GM23248 (cell line): ENCODE results near the gene EFCAB8. TPM values are rescaled to one million over a fixed set of nuclear protein-coding genes. Genes with fewer than 3 reads are reported as not detected.

Experiments
- DNase-seq: peaks from one replicate; pipeline ENCODE4 v3.0.0-alpha.2; 2015
- H2AFZ ChIP-seq: fragments of 200-600 bp; sonication (generic); 2 replicates; pipeline ENCODE4 v1.6.1; 2016; ENCODE audit warnings: antibody characterized with exemption
- H3F3A ChIP-seq: fragments of 200-600 bp; sonication (generic); 2 replicates; pipeline ENCODE4 v1.6.1; 2016; ENCODE audit warnings: mild to moderate bottlenecking, antibody characterized with exemption, mixed run types; ENCODE audit not compliant: insufficient read depth
- H3K27ac ChIP-seq: fragments of 200-600 bp; sonication (generic); 2 replicates; pipeline ENCODE4 v1.5.1; 2016; ENCODE audit warnings: mild to moderate bottlenecking
- H3K27me3 ChIP-seq: fragments of 200-600 bp; sonication (generic); replicated peaks from 2 replicates; pipeline ENCODE4 v1.6.1; 2016; ENCODE audit warnings: mild to moderate bottlenecking; ENCODE audit not compliant: insufficient read depth
- H3K36me3 ChIP-seq: fragments of 200-600 bp; sonication (generic); 2 replicates; pipeline ENCODE4 v1.6.1; 2016; ENCODE audit warnings: low read depth, mild to moderate bottlenecking
- H3K4me1 ChIP-seq: fragments of 200-600 bp; sonication (generic); 2 replicates; pipeline ENCODE4 v1.6.1; 2016; ENCODE audit warnings: mild to moderate bottlenecking; ENCODE audit not compliant: insufficient read depth
- H3K4me2 ChIP-seq: fragments of 200-600 bp; sonication (generic); one replicate; pipeline ENCODE4 v1.6.1; 2016; ENCODE audit warnings: mild to moderate bottlenecking; ENCODE audit not compliant: unreplicated experiment
- H3K4me3 ChIP-seq: fragments of 200-600 bp; sonication (generic); 2 replicates; pipeline ENCODE4 v1.5.1; 2016; ENCODE audit warnings: mild to moderate bottlenecking
- H3K79me2 ChIP-seq: fragments of 200-600 bp; sonication (generic); 2 replicates; pipeline ENCODE4 v1.6.1; 2016; ENCODE audit warnings: mild to moderate bottlenecking; ENCODE audit not compliant: insufficient read depth
- H3K9ac ChIP-seq: fragments of 200-600 bp; sonication (generic); 2 replicates; pipeline ENCODE4 v1.6.1; 2016; ENCODE audit warnings: mild to moderate bottlenecking
- H3K9me2 ChIP-seq: fragments of 200-600 bp; sonication (generic); 2 replicates; pipeline ENCODE4 v1.6.1; 2016; ENCODE audit warnings: mixed run types, mild to moderate bottlenecking, moderate library complexity; ENCODE audit not compliant: insufficient read depth
- H3K9me3 ChIP-seq: fragments of 200-600 bp; sonication (generic); one replicate; pipeline ENCODE4 v1.6.1; 2017; ENCODE audit warnings: low read depth
- H4K20me1 ChIP-seq: fragments of 200-600 bp; sonication (generic); 2 replicates; pipeline ENCODE4 v1.6.0; 2016; ENCODE audit not compliant: insufficient read depth
- EZH2 ChIP-seq: fragments of 200-600 bp; sonication (generic); IDR thresholded peaks from 2 replicates; pipeline ENCODE4 v1.6.1; 2018; ENCODE audit warnings: antibody characterized with exemption, mild to moderate bottlenecking; ENCODE audit not compliant: insufficient read depth, poor library complexity, severe bottlenecking
- EZH2phosphoT487 ChIP-seq: fragments of 200-600 bp; sonication (generic); IDR thresholded peaks from 2 replicates; pipeline ENCODE4 v1.6.1; 2018; ENCODE audit warnings: antibody characterized with exemption, moderate library complexity, mild to moderate bottlenecking, low read depth; ENCODE audit not compliant: insufficient read depth
- WGBS, 2 experiments: methylation state at CpG; one replicate each; pipeline ENCODE4 v1.1.6; 2015 to 2017; ENCODE audit warnings: low lambda C conversion rate in 2 of 2, low coverage in 1 of 2; ENCODE audit errors: missing lambda C conversion rate in 2 of 2; 5-methylcytosine and 5-hydroxymethylcytosine counted together
- in situ Hi-C: fragments of 300-500 bp; cut with MboI; formaldehyde crosslinking; loops from 2 replicates; pipeline ENCODE4 v1.15.0; 2020
- polyA plus RNA-seq: library from polyadenylated mRNA; unstranded; fragments of >200 nt; fragmentation: Nextera tagmentation; extraction: Ambion mirVana; gene quantifications from 2 replicates; pipeline ENCODE4 v1.2.1, GENCODE V29; 2016
- total RNA-seq: library from RNA; depleted of rRNA; stranded (reverse); fragments of >200 nt; shearing (Covaris generic); gene quantifications from 2 replicates; pipeline ENCODE4 v1.2.3, GENCODE V29; 2014

Gene EFCAB8
- total and polyA plus RNA-seq, 2 experiments from 2014 or later, result not detected

- no peak overlapping the region for H3K9ac ChIP-seq
- no peaks in the 10 kb centered on the region for H3K79me2 ChIP-seq
- H3K4me2 ChIP-seq, result no peak overlapping the region
- no peaks in the 10 kb centered on the region for H3K9me2 ChIP-seq
- no peaks in the 10 kb centered on the region for H3K27me3 ChIP-seq
- in situ Hi-C loops, result no loop called here
- 36 to 38% methylated on average over 4 of the region's 4 CpGs for WGBS, 2 experiments
- no peaks in the 10 kb centered on the region for H3K9me3 ChIP-seq
- no peak for DNase-seq
- no peaks in the 10 kb centered on the region for H4K20me1 ChIP-seq
- no peak overlapping the region for H2AFZ ChIP-seq
- no peak overlapping the region for H3K27ac ChIP-seq
- TF ChIP-seq EZH2, result no peak
- TF ChIP-seq EZH2phosphoT487, result no peak
- no peaks in the 10 kb centered on the region for H3K36me3 ChIP-seq
- H3K4me3 ChIP-seq, result no peak overlapping the region
- H3K4me1 ChIP-seq, result no peaks in the 10 kb centered on the region
- H3F3A ChIP-seq, result no peaks in the 10 kb centered on the region
Observed at GRCh38 chr20:32906200-32906599, 47.5 kb downstream of the EFCAB8 start.

GRCh38 chr20:32906871-32907495 is 48.3 kb downstream of the EFCAB8 start:
- no peak overlapping the region for H3K4me3 ChIP-seq
- DNase-seq, result no peak
- WGBS, 2 experiments, result 63 to 65% methylated on average over 12 to 13 of the region's 13 CpGs
- no peaks in the 10 kb centered on the region for H3K9me3 ChIP-seq
- no peak overlapping the region for H3K9ac ChIP-seq
- no peak for TF ChIP-seq EZH2
- no peak for TF ChIP-seq EZH2phosphoT487
- no peaks in the 10 kb centered on the region for H3K79me2 ChIP-seq
- H3K9me2 ChIP-seq, result no peaks in the 10 kb centered on the region
- no peak overlapping the region for H3K27ac ChIP-seq
- in situ Hi-C loops, result no loop called here
- no peaks in the 10 kb centered on the region for H3K4me1 ChIP-seq
- H3K27me3 ChIP-seq, result no peaks in the 10 kb centered on the region
- H4K20me1 ChIP-seq, result no peaks in the 10 kb centered on the region
- no peak overlapping the region for H2AFZ ChIP-seq
- no peaks in the 10 kb centered on the region for H3F3A ChIP-seq
- no peak overlapping the region for H3K4me2 ChIP-seq
- no peaks in the 10 kb centered on the region for H3K36me3 ChIP-seq

GRCh38 chr20:32907886-32908285 is 49.2 kb downstream of the EFCAB8 start:
- H3K27ac ChIP-seq, result no peak overlapping the region
- no peak overlapping the region for H3K4me2 ChIP-seq
- H3K9ac ChIP-seq, result no peak overlapping the region
- no peaks in the 10 kb centered on the region for H3K9me2 ChIP-seq
- TF ChIP-seq EZH2, result no peak
- TF ChIP-seq EZH2phosphoT487, result no peak
- no peaks in the 10 kb centered on the region for H3K79me2 ChIP-seq
- no peaks in the 10 kb centered on the region for H3K27me3 ChIP-seq
- H4K20me1 ChIP-seq, result no peaks in the 10 kb centered on the region
- H3K4me1 ChIP-seq, result no peaks in the 10 kb centered on the region
- in situ Hi-C loops, result no loop called here
- no peak overlapping the region for H2AFZ ChIP-seq
- no peaks in the 10 kb centered on the region for H3K9me3 ChIP-seq
- no peak for DNase-seq
- WGBS, 2 experiments, result 50 to 58% methylated on average over 12 to 13 of the region's 13 CpGs
- H3K4me3 ChIP-seq, result no peak overlapping the region
- H3F3A ChIP-seq, result no peaks in the 10 kb centered on the region
- H3K36me3 ChIP-seq, result no peaks in the 10 kb centered on the region

GRCh38 chr20:32908334-32909292 is 49.9 kb downstream of the EFCAB8 start:
- Histone ChIP-seq H3K4me1 (no peaks in the 10 kb centered on the region), H3K36me3 (no peaks in the 10 kb centered on the region), H3K4me3 (no peak overlapping the region), H3K4me2 (no peak overlapping the region), H3K27me3 (no peaks in the 10 kb centered on the region), H3K9me2 (no peaks in the 10 kb centered on the region), H4K20me1 (no peaks in the 10 kb centered on the region), H3K27ac (no peak overlapping the region), H3K79me2 (no peaks in the 10 kb centered on the region), H2AFZ (no peak overlapping the region), H3K9me3 (no peaks in the 10 kb centered on the region), H3K9ac (no peak overlapping the region), H3F3A (no peaks in the 10 kb centered on the region)
- no peak for TF ChIP-seq EZH2phosphoT487
- no peak for TF ChIP-seq EZH2
- in situ Hi-C loops, result no loop called here
- 66 to 69% methylated on average over 18 to 19 of the region's 19 CpGs for WGBS, 2 experiments
- no peak for DNase-seq
